Measurements from ENCODE around the gene MMD2. TPM values are rescaled to one million over a fixed set of nuclear protein-coding genes. Genes with fewer than 3 reads are reported as not detected.
A peak's percentile ranks its signal among the peaks of the same experiment; 100 is the strongest.

MMD2 gene
- polyA plus RNA-seq, 1 experiment: not detected

GRCh38 chr7:4866528-4867496, 92.2 kb downstream of the MMD2 start:
- H3K36me3 ChIP-seq (ENCODE audit: control insufficient read depth, insufficient read depth, low read length): no peaks in the 10 kb centered on the region
- TF ChIP-seq, protein P1, sequence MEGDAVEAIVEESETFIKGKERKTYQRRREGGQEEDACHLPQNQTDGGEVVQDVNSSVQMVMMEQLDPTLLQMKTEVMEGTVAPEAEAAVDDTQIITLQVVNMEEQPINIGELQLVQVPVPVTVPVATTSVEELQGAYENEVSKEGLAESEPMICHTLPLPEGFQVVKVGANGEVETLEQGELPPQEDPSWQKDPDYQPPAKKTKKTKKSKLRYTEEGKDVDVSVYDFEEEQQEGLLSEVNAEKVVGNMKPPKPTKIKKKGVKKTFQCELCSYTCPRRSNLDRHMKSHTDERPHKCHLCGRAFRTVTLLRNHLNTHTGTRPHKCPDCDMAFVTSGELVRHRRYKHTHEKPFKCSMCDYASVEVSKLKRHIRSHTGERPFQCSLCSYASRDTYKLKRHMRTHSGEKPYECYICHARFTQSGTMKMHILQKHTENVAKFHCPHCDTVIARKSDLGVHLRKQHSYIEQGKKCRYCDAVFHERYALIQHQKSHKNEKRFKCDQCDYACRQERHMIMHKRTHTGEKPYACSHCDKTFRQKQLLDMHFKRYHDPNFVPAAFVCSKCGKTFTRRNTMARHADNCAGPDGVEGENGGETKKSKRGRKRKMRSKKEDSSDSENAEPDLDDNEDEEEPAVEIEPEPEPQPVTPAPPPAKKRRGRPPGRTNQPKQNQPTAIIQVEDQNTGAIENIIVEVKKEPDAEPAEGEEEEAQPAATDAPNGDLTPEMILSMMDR (IDR thresholded peaks at IDR 0.05; ENCODE audit: insufficient read depth, low read depth, low read length): no peak
- H3K27me3 ChIP-seq (ENCODE audit: control insufficient read depth, insufficient read depth, low read length): 0 out of 2 replicates have a peak, but pooled peaks cover 1% of the 10 kb centered on the region
- no peak overlapping the region for H3K4me3 ChIP-seq (ENCODE audit: low read depth, low read length)
- CTCF ChIA-PET: interaction anchor here (0.8 kb wide), 1 partner anchor 69 kb away, joined by 4 read pairs; no protein-coding TSS in a partner anchor
- no peak for DNase-seq (ENCODE audit: low read depth)
- POLR2A ChIA-PET: no interaction called here

- 0 out of 2 replicates have a peak, but pooled peaks cover 1% of the 10 kb centered on the region for H3K27me3 ChIP-seq (ENCODE audit: control insufficient read depth, insufficient read depth, low read length)
- ChIA-PET POLR2A (no interaction called here), CTCF (interaction anchor here (2.2 kb wide), 1 partner anchor 21 kb away, joined by 11 read pairs; the partner anchor contains the start of gene RADIL)
- H3K4me3 ChIP-seq (ENCODE audit: low read depth, low read length): 0 out of 2 replicates have a peak overlapping the region, but pooled peaks have one; percentile 27
- DNase-seq (ENCODE audit: low read depth): no peak
- H3K36me3 ChIP-seq (ENCODE audit: control insufficient read depth, insufficient read depth, low read length): no peaks in the 10 kb centered on the region
- TF ChIP-seq, protein P1 (IDR thresholded peaks at IDR 0.05; ENCODE audit: insufficient read depth, low read depth, low read length): no peak
These were observed 96.8 kb downstream of the MMD2 start for GRCh38 chr7:4862156-4862555.

DNA sequence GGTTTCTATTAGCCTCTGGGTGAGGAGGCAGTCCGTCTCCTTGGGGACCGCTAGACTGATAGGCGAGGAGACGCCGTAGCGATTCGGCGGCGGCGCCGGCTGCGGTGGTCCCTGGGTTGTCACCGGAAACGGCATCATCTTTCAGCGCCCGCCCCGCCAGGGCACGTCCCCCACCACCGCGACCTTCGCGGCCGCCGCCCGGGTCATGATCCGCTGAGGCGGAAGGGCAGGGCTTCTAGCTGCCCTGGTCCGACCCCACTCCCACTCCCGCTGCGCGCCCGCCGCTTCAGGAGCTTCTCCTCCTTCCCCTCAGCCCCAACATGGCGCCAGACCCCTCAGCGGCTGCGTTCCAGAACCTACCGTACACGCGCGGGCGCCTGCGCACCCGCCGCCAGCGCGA, 97.3 kb downstream of the MMD2 start, which contains the start of gene PAPOLB:
Gene PAPOLB (minus strand): TSS at position 358 of the 400 bp plus-strand sequence. CDS start 220 bp downstream, at position 138.
- CTCF ChIA-PET: no interaction called here
- Histone ChIP-seq H3K36me3 (ENCODE audit: control insufficient read depth, insufficient read depth, low read length) (no peaks in the 10 kb centered on the region), H3K4me3 (ENCODE audit: low read depth, low read length) (peak within 1 kb of the TSS; percentile 27), H3K27me3 (ENCODE audit: control insufficient read depth, insufficient read depth, low read length) (0 out of 2 replicates have a peak, but pooled peaks cover 1% of the 10 kb centered on the region)
- no peak for DNase-seq (ENCODE audit: low read depth)
- POLR2A ChIA-PET: no interaction called here
- TF ChIP-seq, protein P1 (IDR thresholded peaks at IDR 0.05; ENCODE audit: insufficient read depth, low read depth, low read length): no peak

- Histone ChIP-seq H3K27me3 (ENCODE audit: control insufficient read depth, insufficient read depth, low read length) (0 out of 2 replicates have a peak, but pooled peaks cover 1% of the 10 kb centered on the region), H3K36me3 (ENCODE audit: control insufficient read depth, insufficient read depth, low read length) (no peaks in the 10 kb centered on the region), H3K4me3 (ENCODE audit: low read depth, low read length) (no peak overlapping the region)
- ChIA-PET CTCF (no interaction called here), POLR2A (no interaction called here)
- DNase-seq (ENCODE audit: low read depth): no peak
- TF ChIP-seq, protein P1 (IDR thresholded peaks at IDR 0.05; ENCODE audit: insufficient read depth, low read depth, low read length): no peak
These were observed 97.8 kb downstream of the MMD2 start for GRCh38 chr7:4861227-4861626.

DNA sequence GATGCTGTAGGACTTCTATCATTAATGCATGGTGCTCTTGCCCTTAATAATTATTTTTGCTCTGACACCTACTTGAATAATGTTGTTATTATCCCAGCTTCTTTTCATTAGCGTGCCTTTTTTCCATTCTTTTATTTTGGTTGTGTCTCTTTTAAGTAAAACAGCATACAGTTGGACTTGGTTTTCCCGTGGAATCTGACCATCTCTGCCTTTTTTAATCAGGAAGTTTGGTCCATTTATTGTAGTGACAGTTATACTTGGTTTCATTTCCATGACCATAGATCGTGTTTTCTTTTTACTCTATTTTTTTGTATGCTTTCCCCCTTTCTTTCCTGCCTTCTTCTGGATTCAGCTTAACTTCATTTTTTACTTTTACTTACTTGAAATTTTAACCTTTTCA, 101.8 kb downstream of the MMD2 start:
- DNase-seq (ENCODE audit: low read depth): no peak
- Histone ChIP-seq H3K36me3 (ENCODE audit: control insufficient read depth, insufficient read depth, low read length) (no peaks in the 10 kb centered on the region), H3K27me3 (ENCODE audit: control insufficient read depth, insufficient read depth, low read length) (0 out of 2 replicates have a peak, but pooled peaks cover 1% of the 10 kb centered on the region), H3K4me3 (ENCODE audit: low read depth, low read length) (no peak overlapping the region)
- ChIA-PET POLR2A (no interaction called here), CTCF (interaction anchor here (1.5 kb wide), 1 partner anchor 228 kb away, joined by 3 read pairs; no protein-coding TSS in a partner anchor)
- TF ChIP-seq, protein P1 (IDR thresholded peaks at IDR 0.05; ENCODE audit: insufficient read depth, low read depth, low read length): no peak
